CD4-positive, alpha-beta T cell (primary cell): ENCODE results near the gene SERPINB12. TPM values are rescaled to one million over a fixed set of nuclear protein-coding genes. Genes with fewer than 3 reads are reported as not detected.

Experiments used
- ATAC-seq: fragments of 200-7000 bp; cut with Tn5 transposase; one replicate; pipeline ENCODE4 v1.10.0; 2022; ENCODE audit warnings: mild to moderate bottlenecking; ENCODE audit not compliant: poor library complexity
- CTCF ChIA-PET: fragments of 350-600 bp; sonication (Branson Sonifier 250); formaldehyde crosslinking; loops from one replicate; lab custom pipeline; 2021; ENCODE audit warnings: antibody characterized with exemption, inconsistent platforms; lab: Charles Lee
- POLR2A ChIA-PET: fragments of 350-600 bp; sonication (Branson Sonifier 250); formaldehyde crosslinking; loops from one replicate; lab custom pipeline; 2021; ENCODE audit warnings: antibody characterized with exemption, inconsistent platforms; lab: Charles Lee
- DNase-seq, 14 experiments: peaks; one replicate each; pipeline ENCODE4 v3.0.0-alpha.2; 2013 to 2020; ENCODE audit warnings: mixed read lengths in 2 of 14
- H3K27ac ChIP-seq, 2 donors: one replicate each; pipeline versions ENCODE4 v1.5.1 to v1.7.0; 2013; ENCODE audit warnings: low read length in 2 of 2, low read depth in 1 of 2, mild to moderate bottlenecking in 1 of 2
- H3K27me3 ChIP-seq, 2 experiments: 1 replicate in 1 of 2; 2 replicates in 1 of 2; pipeline versions ENCODE4 v1.6.1 to v1.7.0; 2013; ENCODE audit warnings: low read length in 2 of 2, control low read depth in 1 of 2, mild to moderate bottlenecking in 1 of 2, moderate library complexity in 1 of 2; ENCODE audit not compliant: insufficient read depth in 2 of 2, control insufficient read depth in 1 of 2
- H3K36me3 ChIP-seq: one replicate; pipeline ENCODE4 v1.6.1; 2013; ENCODE audit warnings: low read length, control low read depth; ENCODE audit not compliant: insufficient read depth
- H3K4me1 ChIP-seq: one replicate; pipeline ENCODE4 v1.6.1; 2013; ENCODE audit warnings: low read length, control low read depth; ENCODE audit not compliant: insufficient read depth
- H3K4me3 ChIP-seq: one replicate; pipeline ENCODE4 v1.5.1; 2013; ENCODE audit warnings: mild to moderate bottlenecking, low read length, moderate library complexity
- H3K9me3 ChIP-seq, 2 experiments: 1 replicate in 1 of 2; 2 replicates in 1 of 2; pipeline versions ENCODE4 v1.6.1 to v1.7.0; 2013; ENCODE audit warnings: low read length in 2 of 2, mild to moderate bottlenecking in 2 of 2, control low read depth in 1 of 2, moderate library complexity in 1 of 2; ENCODE audit not compliant: control insufficient read depth in 1 of 2, insufficient read depth in 1 of 2
- H3K27ac Mint-ChIP-seq: one replicate; pipeline ENCODE4 v1.8.0; 2020; ENCODE audit warnings: mixed read lengths
- H3K27me3 Mint-ChIP-seq: one replicate; pipeline ENCODE4 v1.8.0; 2021; ENCODE audit warnings: mixed read lengths
- H3K36me3 Mint-ChIP-seq: one replicate; pipeline ENCODE4 v1.8.0; 2021; ENCODE audit warnings: low read depth, mixed read lengths
- H3K4me1 Mint-ChIP-seq: one replicate; pipeline ENCODE4 v1.8.0; 2021; ENCODE audit warnings: low read depth, mixed read lengths
- H3K4me3 Mint-ChIP-seq: one replicate; pipeline ENCODE4 v1.8.0; 2020; ENCODE audit warnings: mild to moderate bottlenecking, mixed read lengths
- H3K9me3 Mint-ChIP-seq: one replicate; pipeline ENCODE4 v1.8.0; 2020; ENCODE audit warnings: mixed read lengths
- intact Hi-C, 2 experiments: fragments of 100-400 bp; cut with DNase I in 1 of 2; cut with micrococcal nuclease in 1 of 2; formaldehyde crosslinking; loops; one replicate each; pipeline versions ENCODE4 v1.15.1 to v1.9.0; 2023 to 2025; cut with DNase I, micrococcal nuclease
- total RNA-seq, 174 experiments: library from RNA in 2 of 174; stranded (reverse) in 2 of 174; gene quantifications; one replicate each; pipeline ENCODE4 v1.2.3 and lab custom pipeline; 2021 to 2026
- TF ChIP-seq, protein P1 (sequence below): fragments of 200-600 bp; IDR thresholded peaks from one replicate; pipeline ENCODE4 v1.8.0; 2022; ENCODE audit warnings: antibody characterized with exemption, mild to moderate bottlenecking

The SERPINB12 gene
- total RNA-seq, 2 experiments from 2014 or later = not detected

GRCh38 chr18:63590966-63591695, 49.0 kb downstream of the SERPINB12 start:
- H3K4me1 Mint-ChIP-seq = no peaks in the 10 kb centered on the region
- Histone ChIP-seq H3K36me3 (no peaks in the 10 kb centered on the region), H3K27ac (no peak overlapping the region), H3K27me3 (peaks cover 0 to 2% of the 10 kb centered on the region in 2 experiments), H3K4me3 (no peak overlapping the region), H3K4me1 (no peaks in the 10 kb centered on the region), H3K9me3 (no peaks in the 10 kb centered on the region)
- CTCF ChIA-PET = no interaction called here
- no peaks in the 10 kb centered on the region for H3K9me3 Mint-ChIP-seq
- intact Hi-C loops = no loop called here
- no peak overlapping the region for H3K27ac Mint-ChIP-seq
- H3K36me3 Mint-ChIP-seq = no peaks in the 10 kb centered on the region
- TF ChIP-seq, protein P1, sequence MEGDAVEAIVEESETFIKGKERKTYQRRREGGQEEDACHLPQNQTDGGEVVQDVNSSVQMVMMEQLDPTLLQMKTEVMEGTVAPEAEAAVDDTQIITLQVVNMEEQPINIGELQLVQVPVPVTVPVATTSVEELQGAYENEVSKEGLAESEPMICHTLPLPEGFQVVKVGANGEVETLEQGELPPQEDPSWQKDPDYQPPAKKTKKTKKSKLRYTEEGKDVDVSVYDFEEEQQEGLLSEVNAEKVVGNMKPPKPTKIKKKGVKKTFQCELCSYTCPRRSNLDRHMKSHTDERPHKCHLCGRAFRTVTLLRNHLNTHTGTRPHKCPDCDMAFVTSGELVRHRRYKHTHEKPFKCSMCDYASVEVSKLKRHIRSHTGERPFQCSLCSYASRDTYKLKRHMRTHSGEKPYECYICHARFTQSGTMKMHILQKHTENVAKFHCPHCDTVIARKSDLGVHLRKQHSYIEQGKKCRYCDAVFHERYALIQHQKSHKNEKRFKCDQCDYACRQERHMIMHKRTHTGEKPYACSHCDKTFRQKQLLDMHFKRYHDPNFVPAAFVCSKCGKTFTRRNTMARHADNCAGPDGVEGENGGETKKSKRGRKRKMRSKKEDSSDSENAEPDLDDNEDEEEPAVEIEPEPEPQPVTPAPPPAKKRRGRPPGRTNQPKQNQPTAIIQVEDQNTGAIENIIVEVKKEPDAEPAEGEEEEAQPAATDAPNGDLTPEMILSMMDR = no peak
- POLR2A ChIA-PET = no interaction called here
- H3K27me3 Mint-ChIP-seq = peaks cover 4% of the 10 kb centered on the region
- ATAC-seq (no peak), DNase-seq (no peak)
- no peak overlapping the region for H3K4me3 Mint-ChIP-seq

DNA sequence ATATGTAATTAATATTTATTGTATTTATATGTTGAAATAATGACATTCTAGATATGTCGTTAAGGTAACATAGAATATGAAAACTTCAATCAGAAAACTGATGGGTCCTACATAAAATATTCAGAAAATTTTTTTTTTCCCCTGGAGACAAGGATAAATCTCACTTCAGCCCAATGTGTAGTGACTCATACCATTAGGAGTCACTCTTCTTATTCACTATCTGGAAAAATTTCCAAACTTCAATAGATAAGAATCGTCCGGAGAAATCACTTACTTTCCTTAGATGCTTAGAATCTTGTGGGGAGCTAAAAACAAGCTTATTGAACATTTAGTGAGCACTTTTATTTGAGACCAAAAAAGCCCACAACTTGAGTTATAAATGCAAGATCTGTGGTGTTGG, 49.6 kb downstream of the SERPINB12 start:
- CTCF ChIA-PET = interaction anchor here (0.7 kb wide), 1 partner anchor 711 kb away, joined by 3 read pairs; no protein-coding TSS in a partner anchor

DNA sequence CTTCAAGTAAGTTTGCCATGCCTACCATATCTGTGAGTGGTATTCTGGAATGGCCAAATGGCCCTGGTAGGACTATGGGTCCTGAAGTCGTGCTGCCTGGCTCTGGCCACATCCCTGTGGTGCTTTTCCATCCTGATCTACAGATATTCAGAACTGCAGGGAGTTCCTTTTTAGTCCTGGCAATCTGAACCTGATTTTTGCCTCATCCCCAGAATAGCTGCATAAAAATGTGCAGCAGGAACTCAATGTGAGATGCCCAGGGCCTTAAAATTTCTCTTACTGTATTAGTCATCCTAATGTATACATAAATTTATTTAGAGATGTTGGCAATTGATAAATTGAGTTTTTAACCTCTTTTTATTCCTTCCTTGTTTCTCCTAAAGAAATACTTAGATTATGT, 50.3 kb downstream of the SERPINB12 start:
- no peaks in the 10 kb centered on the region for H3K36me3 Mint-ChIP-seq
- DNase-seq (no peak), ATAC-seq (no peak)
- H3K4me1 ChIP-seq = no peaks in the 10 kb centered on the region
- intact Hi-C loops = no loop called here
- H3K27ac Mint-ChIP-seq = no peak overlapping the region
- POLR2A ChIA-PET = no interaction called here
- no peaks in the 10 kb centered on the region for H3K36me3 ChIP-seq
- H3K27me3 Mint-ChIP-seq = no peaks in the 10 kb centered on the region
- no peaks in the 10 kb centered on the region for H3K9me3 Mint-ChIP-seq
- H3K27me3 ChIP-seq = no peaks in the 10 kb centered on the region
- no peaks in the 10 kb centered on the region for H3K9me3 ChIP-seq
- H3K27ac ChIP-seq = no peak overlapping the region
- CTCF ChIA-PET = no interaction called here
- no peaks in the 10 kb centered on the region for H3K4me1 Mint-ChIP-seq
- no peak overlapping the region for H3K4me3 Mint-ChIP-seq
- TF ChIP-seq, protein P1 = no peak
- no peak overlapping the region for H3K4me3 ChIP-seq

More for the DNA sequence above, 49.6 kb downstream of the SERPINB12 start:
- H3K9me3 ChIP-seq = no peaks in the 10 kb centered on the region
- Mint-ChIP-seq H3K27me3 (peaks cover 4% of the 10 kb centered on the region), H3K36me3 (no peaks in the 10 kb centered on the region), H3K4me3 (no peak overlapping the region), H3K9me3 (no peaks in the 10 kb centered on the region), H3K27ac (no peak overlapping the region), H3K4me1 (no peaks in the 10 kb centered on the region)
- POLR2A ChIA-PET = no interaction called here
- no peaks in the 10 kb centered on the region for H3K27me3 ChIP-seq
- ATAC-seq (no peak), DNase-seq (no peak)
- no peak overlapping the region for H3K27ac ChIP-seq
- H3K36me3 ChIP-seq = no peaks in the 10 kb centered on the region
- H3K4me3 ChIP-seq = no peak overlapping the region
- no peaks in the 10 kb centered on the region for H3K4me1 ChIP-seq
- TF ChIP-seq, protein P1 = no peak
- intact Hi-C loops = no loop called here
